ENCODE measurements around the gene NFKB2.

The NFKB2 gene

GRCh38 chr10:102451105-102451969, 55.8 kb downstream of the NFKB2 start, which contains the start of gene C10orf95:
TSS of gene C10orf95 (minus strand) at chr10:102451543. CDS start at chr10:102451093, 450 bp downstream.
- DNase-seq (ENCODE audit: low read depth, low spot score) = no peak
